Endodermal cell (in vitro differentiated cells): ENCODE measurements around the gene CNIH2. TPM values are rescaled to one million over a fixed set of nuclear protein-coding genes. Genes with fewer than 3 reads are reported as not detected.

ENCODE experiments used
- DNase-seq: peaks from one replicate; pipeline ENCODE4 v3.0.0-alpha.2; 2017
- H3K27ac ChIP-seq: 2 replicates; pipeline ENCODE4 v1.5.1; 2013; ENCODE audit warnings: mild to moderate bottlenecking, low read depth, low read length, moderate library complexity
- H3K27me3 ChIP-seq: 2 replicates; pipeline ENCODE4 v1.6.1; 2013; ENCODE audit warnings: mild to moderate bottlenecking, low read length, moderate library complexity; ENCODE audit not compliant: insufficient read depth, control insufficient read depth, poor library complexity, severe bottlenecking
- H3K36me3 ChIP-seq: 2 replicates; pipeline ENCODE4 v1.7.0; 2013; ENCODE audit warnings: mild to moderate bottlenecking, low read length, moderate library complexity; ENCODE audit not compliant: control insufficient read depth, insufficient read depth
- H3K4me1 ChIP-seq: one replicate; pipeline ENCODE4 v1.7.0; 2013; ENCODE audit warnings: low read length; ENCODE audit not compliant: control insufficient read depth, insufficient read depth
- H3K4me3 ChIP-seq: 2 replicates; pipeline ENCODE4 v1.5.1; 2013; ENCODE audit warnings: mild to moderate bottlenecking, low read length, moderate library complexity
- H3K9ac ChIP-seq: 2 replicates; pipeline ENCODE4 v1.6.1; 2013; ENCODE audit warnings: mild to moderate bottlenecking, low read length, moderate library complexity; ENCODE audit not compliant: poor library complexity, severe bottlenecking; ENCODE audit errors: extremely low read depth
- H3K9me3 ChIP-seq: 2 replicates; pipeline ENCODE4 v1.6.1; 2013; ENCODE audit warnings: mild to moderate bottlenecking, low read length, moderate library complexity; ENCODE audit not compliant: control insufficient read depth
- H3K27ac Mint-ChIP-seq: 2 replicates; pipeline ENCODE4 v1.8.0; 2020; ENCODE audit warnings: mixed read lengths
- H3K27me3 Mint-ChIP-seq: 2 replicates; pipeline ENCODE4 v1.8.0; 2021; ENCODE audit warnings: mild to moderate bottlenecking, mixed read lengths; ENCODE audit not compliant: insufficient read depth
- H3K36me3 Mint-ChIP-seq: 2 replicates; pipeline ENCODE4 v1.8.0; 2020; ENCODE audit warnings: low read depth, mixed read lengths
- H3K4me1 Mint-ChIP-seq: 2 replicates; pipeline ENCODE4 v1.8.0; 2020; ENCODE audit warnings: mixed read lengths
- H3K4me3 Mint-ChIP-seq: 2 replicates; pipeline ENCODE4 v1.8.0; 2020; ENCODE audit warnings: mild to moderate bottlenecking, moderate library complexity, mixed read lengths
- H3K9me3 Mint-ChIP-seq: 2 replicates; pipeline ENCODE4 v1.8.0; 2020; ENCODE audit warnings: mild to moderate bottlenecking, mixed read lengths
- WGBS, 2 experiments: methylation state at CpG; one replicate each; pipeline versions ENCODE4 v1.1.5 to v1.1.7; 2013; ENCODE audit warnings: missing lambda C conversion rate in 2 of 2, mixed read lengths in 1 of 2; ENCODE audit not compliant: insufficient coverage in 1 of 2, insufficient read length in 1 of 2; 5-methylcytosine and 5-hydroxymethylcytosine counted together
- total RNA-seq, 2 donors: library from RNA; stranded (reverse); fragmentation: NEBNext Ultra II Directional in 1 of 2; extraction: Animal tissue kit (Norgen Biotek cat#: 25700) in 1 of 2; gene quantifications; 2 replicates in 1 of 2; 3 replicates in 1 of 2; pipeline ENCODE4 v1.2.1, GENCODE V29; 2021
- TF ChIP-seq, protein P1 (sequence below): fragments of 200-600 bp; sonication (generic); conservative IDR thresholded peaks from 2 replicates; pipeline ENCODE4 v1.5.0; 2021; ENCODE audit warnings: antibody characterized with exemption, mild to moderate bottlenecking

CNIH2 gene
- total RNA-seq, 2 donors from 2014 or later, result 3.5 to 3.8 TPM

DNA sequence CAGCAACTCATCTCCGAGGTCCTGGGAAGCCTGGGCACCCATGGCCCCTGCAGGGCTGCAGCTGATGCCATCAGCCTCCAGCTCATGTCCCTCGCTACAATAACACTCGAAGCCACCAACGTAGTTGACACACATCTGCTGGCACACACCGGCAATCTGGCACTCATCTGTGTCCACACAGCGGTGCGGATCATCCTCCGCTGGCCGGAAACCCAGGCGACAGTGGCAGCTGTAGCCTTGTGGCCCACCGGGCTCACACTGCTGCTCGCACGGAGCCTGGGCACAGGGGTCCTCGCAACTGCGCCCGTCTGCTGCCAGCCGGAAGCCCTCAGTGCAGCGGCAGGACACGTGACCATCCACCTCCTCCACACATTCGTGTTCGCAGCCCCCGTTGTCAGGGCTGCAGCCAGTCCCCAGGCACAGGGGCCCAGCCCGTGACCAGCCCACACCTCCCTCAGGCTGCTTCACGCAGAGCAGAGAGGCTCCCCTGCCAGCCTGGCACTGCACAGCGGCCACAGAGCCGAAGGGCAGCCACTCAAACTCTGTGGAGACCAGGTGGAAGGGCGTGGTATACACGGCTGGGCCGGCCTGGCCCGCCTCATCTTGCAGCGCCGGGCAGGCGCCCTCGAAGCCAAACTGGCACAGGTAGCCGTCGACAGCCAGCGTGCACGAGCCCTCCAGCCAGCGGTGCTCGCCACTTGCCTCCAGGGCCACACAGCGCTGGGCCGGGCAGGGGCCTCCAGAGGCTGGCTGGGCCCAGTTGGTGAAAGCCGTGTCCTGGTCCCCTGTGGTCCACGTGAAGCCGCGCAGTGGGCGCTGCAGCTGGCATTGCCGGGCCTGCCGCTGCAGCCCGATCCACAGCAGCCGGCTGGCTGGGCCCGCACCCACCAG is 38.2 kb downstream of the CNIH2 start:
- Histone ChIP-seq H3K4me1 (peaks cover 3% of the 10 kb centered on the region), H3K4me3 (no peak overlapping the region), H3K36me3 (no peaks in the 10 kb centered on the region), H3K9me3 (no peaks in the 10 kb centered on the region), H3K27ac (no peak overlapping the region), H3K27me3 (no peaks in the 10 kb centered on the region), H3K9ac (no peak overlapping the region)
- no peaks in the 10 kb centered on the region for H3K36me3 Mint-ChIP-seq
- H3K4me3 Mint-ChIP-seq, result no peak overlapping the region
- peaks cover 9% of the 10 kb centered on the region for H3K4me1 Mint-ChIP-seq
- TF ChIP-seq, protein P1, sequence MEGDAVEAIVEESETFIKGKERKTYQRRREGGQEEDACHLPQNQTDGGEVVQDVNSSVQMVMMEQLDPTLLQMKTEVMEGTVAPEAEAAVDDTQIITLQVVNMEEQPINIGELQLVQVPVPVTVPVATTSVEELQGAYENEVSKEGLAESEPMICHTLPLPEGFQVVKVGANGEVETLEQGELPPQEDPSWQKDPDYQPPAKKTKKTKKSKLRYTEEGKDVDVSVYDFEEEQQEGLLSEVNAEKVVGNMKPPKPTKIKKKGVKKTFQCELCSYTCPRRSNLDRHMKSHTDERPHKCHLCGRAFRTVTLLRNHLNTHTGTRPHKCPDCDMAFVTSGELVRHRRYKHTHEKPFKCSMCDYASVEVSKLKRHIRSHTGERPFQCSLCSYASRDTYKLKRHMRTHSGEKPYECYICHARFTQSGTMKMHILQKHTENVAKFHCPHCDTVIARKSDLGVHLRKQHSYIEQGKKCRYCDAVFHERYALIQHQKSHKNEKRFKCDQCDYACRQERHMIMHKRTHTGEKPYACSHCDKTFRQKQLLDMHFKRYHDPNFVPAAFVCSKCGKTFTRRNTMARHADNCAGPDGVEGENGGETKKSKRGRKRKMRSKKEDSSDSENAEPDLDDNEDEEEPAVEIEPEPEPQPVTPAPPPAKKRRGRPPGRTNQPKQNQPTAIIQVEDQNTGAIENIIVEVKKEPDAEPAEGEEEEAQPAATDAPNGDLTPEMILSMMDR, result no peak
- no peak for DNase-seq
- H3K27me3 Mint-ChIP-seq, result peaks cover 24% of the 10 kb centered on the region
- peaks cover 19% of the 10 kb centered on the region for H3K9me3 Mint-ChIP-seq
- no peak overlapping the region for H3K27ac Mint-ChIP-seq
- WGBS, 2 experiments, result 91 to 93% methylated on average over 28 to 52 of the region's 52 CpGs

DNA sequence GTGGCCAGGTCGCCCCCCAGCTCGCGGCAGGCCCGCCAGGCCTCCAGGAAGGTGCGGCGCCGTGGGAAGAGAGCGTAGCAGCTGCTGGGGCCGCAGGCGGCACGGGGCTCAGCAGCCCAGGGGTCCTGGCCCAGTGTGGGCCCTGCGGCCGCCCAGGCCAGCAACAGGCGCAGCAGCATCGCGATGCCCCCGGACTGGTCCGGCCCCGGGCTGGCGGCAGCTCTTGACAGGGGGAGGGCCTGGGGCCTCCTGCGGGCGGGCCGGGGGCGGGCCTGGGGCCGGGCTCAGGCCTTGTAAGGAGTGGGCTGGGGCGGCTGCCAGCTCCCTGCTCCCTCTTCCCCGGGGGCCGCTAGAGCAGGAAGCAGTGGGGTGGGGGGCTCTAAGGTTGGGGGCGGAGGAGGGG is 38.9 kb downstream of the CNIH2 start, which contains the start of gene CD248:
CD248 (minus strand) TSS at position 196 of the 403 bp plus-strand sequence; CDS start at position 179, 17 bp downstream.
- no peak within 1 kb of the TSS for H3K4me3 ChIP-seq
- TF ChIP-seq, protein P1, result no peak
- no peak within 1 kb of the TSS for H3K9ac ChIP-seq
- Mint-ChIP-seq H3K4me1 (peaks cover 9% of the 10 kb centered on the region), H3K4me3 (peak within 1 kb of the TSS; percentile 27), H3K27me3 (peaks cover 24% of the 10 kb centered on the region), H3K27ac (no peak within 1 kb of the TSS), H3K36me3 (no peaks in the 10 kb centered on the region), H3K9me3 (peaks cover 19% of the 10 kb centered on the region)
- WGBS, 2 experiments, result 46% methylated on average over 27 of the region's 29 CpGs; no CpG with 5 or more reads in 1 of the 2 experiments
- no peaks in the 10 kb centered on the region for H3K27me3 ChIP-seq
- peak within 1 kb of the TSS; percentile 55 for H3K27ac ChIP-seq
- no peaks in the 10 kb centered on the region for H3K9me3 ChIP-seq
- H3K4me1 ChIP-seq, result no peaks in the 10 kb centered on the region
- DNase-seq, result peak; percentile 81
- H3K36me3 ChIP-seq, result no peaks in the 10 kb centered on the region

DNA sequence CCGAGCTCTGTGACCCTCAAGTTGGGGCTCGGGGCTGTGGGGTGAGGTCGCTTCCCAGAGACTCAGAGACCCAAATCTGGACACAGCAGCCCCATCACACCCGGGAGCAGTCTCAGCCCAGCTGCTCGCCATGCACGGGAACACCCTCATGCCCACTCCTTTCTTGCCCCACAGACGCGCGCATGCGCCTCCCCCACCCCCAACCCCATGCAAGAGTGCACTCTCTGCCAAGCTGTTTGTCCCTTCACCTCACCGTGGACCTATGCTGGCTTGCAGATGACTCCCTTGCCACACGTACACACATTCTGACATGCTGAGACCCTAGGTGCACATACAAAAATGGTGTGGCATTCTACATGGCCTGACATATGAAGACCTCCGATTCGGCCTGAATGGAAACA is 39.3 kb downstream of the CNIH2 start:
- no peaks in the 10 kb centered on the region for H3K4me1 ChIP-seq

More for the DNA sequence above, 39.3 kb downstream of the CNIH2 start:
- DNase-seq, result peak; percentile 73
- H3K36me3 ChIP-seq, result no peaks in the 10 kb centered on the region
- no peaks in the 10 kb centered on the region for H3K36me3 Mint-ChIP-seq
- H3K9me3 Mint-ChIP-seq, result peaks cover 19% of the 10 kb centered on the region
- no peak overlapping the region for H3K4me3 ChIP-seq
- peak overlapping the region; percentile 55 for H3K27ac ChIP-seq
- peaks cover 24% of the 10 kb centered on the region for H3K27me3 Mint-ChIP-seq
- no peak overlapping the region for H3K27ac Mint-ChIP-seq
- TF ChIP-seq, protein P1, result no peak
- H3K9ac ChIP-seq, result no peak overlapping the region
- H3K27me3 ChIP-seq, result no peaks in the 10 kb centered on the region
- peak overlapping the region; percentile 27 for H3K4me3 Mint-ChIP-seq
- no peaks in the 10 kb centered on the region for H3K9me3 ChIP-seq
- H3K4me1 Mint-ChIP-seq, result peaks cover 9% of the 10 kb centered on the region
- WGBS, 2 experiments, result 50 to 61% methylated on average over 13 to 14 of the region's 14 CpGs
